H1 (cell line): Measurements from ENCODE around the gene UIMC1. TPM values are rescaled to one million over a fixed set of nuclear protein-coding genes. Genes with fewer than 3 reads are reported as not detected.

Experiments used
- ASH2L ChIP-seq: fragments of 200-600, 300-600 bp; sonication (generic); IDR thresholded peaks from one replicate; pipeline ENCODE4 v1.7.1; 2017; ENCODE audit warnings: low read length
- NANOG ChIP-seq: IDR thresholded peaks from 2 replicates; pipeline ENCODE4 v1.6.1; 2011; ENCODE audit warnings: low read length, low read depth, mild to moderate bottlenecking, inconsistent platforms; ENCODE audit not compliant: insufficient read depth, poor library complexity, severe bottlenecking
- PHF8 ChIP-seq: fragments of 200-600 bp; sonication (generic); conservative IDR thresholded peaks from 2 replicates; pipeline ENCODE4 v1.7.1; 2012; ENCODE audit warnings: low read depth, mild to moderate bottlenecking, inconsistent platforms, low read length, moderate library complexity
- ZNF274 ChIP-seq: IDR thresholded peaks from 2 replicates; pipeline ENCODE4 v1.7.0; 2012; ENCODE audit warnings: low read length, borderline replicate concordance; ENCODE audit errors: extremely low read depth
- polyA plus RNA-seq, 7 experiments: library from polyadenylated mRNA; depleted of rRNA in 3 of 7; stranded (reverse) in 5 of 7; unstranded in 2 of 7; fragments of >200 nt in 5 of 7; fragments of 200-250 nt in 2 of 7; gene quantifications; 1 replicate in 5 of 7; 2 replicates in 1 of 7; 4 replicates in 1 of 7; pipeline versions ENCODE4 v1.2.1 to v1.2.3, GENCODE V29; 2011 to 2013; ENCODE audit warnings: missing spikeins in 2 of 7, mixed read lengths in 2 of 7
- total RNA-seq: library from RNA; stranded (reverse); fragmentation: NEBNext Ultra II Directional; extraction: Animal tissue kit (Norgen Biotek cat#: 25700); gene quantifications from 2 replicates; pipeline ENCODE4 v1.2.1, GENCODE V29; 2021
- TF ChIP-seq, protein P1 (sequence below), 3 experiments: IDR thresholded peaks; 1 replicate in 2 of 3; 2 replicates in 1 of 3; pipeline versions ENCODE4 v1.5.1 to v1.6.1; 2011; ENCODE audit warnings: low read length in 3 of 3, mild to moderate bottlenecking in 3 of 3, inconsistent platforms in 2 of 3, low read depth in 1 of 3, moderate library complexity in 1 of 3; ENCODE audit not compliant: insufficient read depth in 1 of 3; ENCODE audit errors: control extremely low read depth in 1 of 3
- TF ChIP-seq, protein P2 (sequence below): fragments of 300-600 bp; sonication (generic); IDR thresholded peaks from 2 replicates; pipeline ENCODE4 v1.7.1; 2012; ENCODE audit warnings: low read length, moderate library complexity, mild to moderate bottlenecking, inconsistent platforms; ENCODE audit not compliant: insufficient replicate concordance

Gene UIMC1
- total and polyA plus RNA-seq, 2 of the 8 experiments (the other 6 are each of a cell fraction or from before 2014, with no cell fraction given), result 12.8 to 43.7 TPM

DNA sequence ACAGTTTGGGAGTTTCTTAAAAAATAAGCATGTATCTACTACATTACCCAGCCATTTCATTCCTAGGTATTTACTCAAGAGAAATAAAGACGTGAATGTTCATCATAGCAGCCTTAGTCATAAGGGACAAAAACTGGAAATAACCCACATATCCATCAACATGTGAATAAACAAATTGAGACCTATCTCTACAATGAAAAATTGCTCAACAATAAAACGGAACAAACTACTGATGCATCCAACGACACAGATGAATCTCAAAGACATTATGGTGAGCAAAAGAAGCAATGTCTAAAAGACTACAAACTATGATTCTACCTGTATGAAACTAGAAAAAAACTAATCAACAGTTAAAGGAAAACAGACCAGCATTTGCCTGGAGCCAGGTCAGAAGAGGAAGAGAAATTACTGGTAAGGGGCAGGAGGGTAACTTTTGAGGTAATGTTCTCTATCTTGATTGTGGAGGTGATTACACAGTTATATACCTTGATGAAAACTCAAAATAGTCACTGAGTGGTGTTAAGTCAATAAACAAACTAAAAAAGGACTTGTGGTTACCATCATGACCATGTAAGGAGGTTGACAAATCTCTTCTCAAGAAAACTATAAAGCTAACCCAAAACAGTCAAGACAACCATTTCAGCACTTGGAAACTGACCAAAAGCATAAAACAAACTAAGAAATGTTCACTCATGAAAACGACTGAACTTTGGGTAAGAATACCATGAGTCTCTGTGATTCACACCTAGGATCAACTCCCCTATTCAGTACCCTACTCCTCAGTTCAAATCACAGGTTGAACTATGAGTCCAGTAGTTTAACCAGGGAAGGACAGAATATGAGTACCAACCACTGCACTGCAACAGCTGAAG lies 10.4 kb downstream of the UIMC1 start (continued):
- TF ChIP-seq ASH2L (no peak), ZNF274 (no peak), PHF8 (no peak), NANOG (no peak)
- TF ChIP-seq, protein P1, sequence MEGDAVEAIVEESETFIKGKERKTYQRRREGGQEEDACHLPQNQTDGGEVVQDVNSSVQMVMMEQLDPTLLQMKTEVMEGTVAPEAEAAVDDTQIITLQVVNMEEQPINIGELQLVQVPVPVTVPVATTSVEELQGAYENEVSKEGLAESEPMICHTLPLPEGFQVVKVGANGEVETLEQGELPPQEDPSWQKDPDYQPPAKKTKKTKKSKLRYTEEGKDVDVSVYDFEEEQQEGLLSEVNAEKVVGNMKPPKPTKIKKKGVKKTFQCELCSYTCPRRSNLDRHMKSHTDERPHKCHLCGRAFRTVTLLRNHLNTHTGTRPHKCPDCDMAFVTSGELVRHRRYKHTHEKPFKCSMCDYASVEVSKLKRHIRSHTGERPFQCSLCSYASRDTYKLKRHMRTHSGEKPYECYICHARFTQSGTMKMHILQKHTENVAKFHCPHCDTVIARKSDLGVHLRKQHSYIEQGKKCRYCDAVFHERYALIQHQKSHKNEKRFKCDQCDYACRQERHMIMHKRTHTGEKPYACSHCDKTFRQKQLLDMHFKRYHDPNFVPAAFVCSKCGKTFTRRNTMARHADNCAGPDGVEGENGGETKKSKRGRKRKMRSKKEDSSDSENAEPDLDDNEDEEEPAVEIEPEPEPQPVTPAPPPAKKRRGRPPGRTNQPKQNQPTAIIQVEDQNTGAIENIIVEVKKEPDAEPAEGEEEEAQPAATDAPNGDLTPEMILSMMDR (IDR thresholded peaks at IDR 0.05; ENCODE audit: control extremely low read depth in 1 of 3, insufficient read depth in 1 of 3, low read depth in 1 of 3, low read length in 3 of 3), result no peak
- TF ChIP-seq, protein P2, sequence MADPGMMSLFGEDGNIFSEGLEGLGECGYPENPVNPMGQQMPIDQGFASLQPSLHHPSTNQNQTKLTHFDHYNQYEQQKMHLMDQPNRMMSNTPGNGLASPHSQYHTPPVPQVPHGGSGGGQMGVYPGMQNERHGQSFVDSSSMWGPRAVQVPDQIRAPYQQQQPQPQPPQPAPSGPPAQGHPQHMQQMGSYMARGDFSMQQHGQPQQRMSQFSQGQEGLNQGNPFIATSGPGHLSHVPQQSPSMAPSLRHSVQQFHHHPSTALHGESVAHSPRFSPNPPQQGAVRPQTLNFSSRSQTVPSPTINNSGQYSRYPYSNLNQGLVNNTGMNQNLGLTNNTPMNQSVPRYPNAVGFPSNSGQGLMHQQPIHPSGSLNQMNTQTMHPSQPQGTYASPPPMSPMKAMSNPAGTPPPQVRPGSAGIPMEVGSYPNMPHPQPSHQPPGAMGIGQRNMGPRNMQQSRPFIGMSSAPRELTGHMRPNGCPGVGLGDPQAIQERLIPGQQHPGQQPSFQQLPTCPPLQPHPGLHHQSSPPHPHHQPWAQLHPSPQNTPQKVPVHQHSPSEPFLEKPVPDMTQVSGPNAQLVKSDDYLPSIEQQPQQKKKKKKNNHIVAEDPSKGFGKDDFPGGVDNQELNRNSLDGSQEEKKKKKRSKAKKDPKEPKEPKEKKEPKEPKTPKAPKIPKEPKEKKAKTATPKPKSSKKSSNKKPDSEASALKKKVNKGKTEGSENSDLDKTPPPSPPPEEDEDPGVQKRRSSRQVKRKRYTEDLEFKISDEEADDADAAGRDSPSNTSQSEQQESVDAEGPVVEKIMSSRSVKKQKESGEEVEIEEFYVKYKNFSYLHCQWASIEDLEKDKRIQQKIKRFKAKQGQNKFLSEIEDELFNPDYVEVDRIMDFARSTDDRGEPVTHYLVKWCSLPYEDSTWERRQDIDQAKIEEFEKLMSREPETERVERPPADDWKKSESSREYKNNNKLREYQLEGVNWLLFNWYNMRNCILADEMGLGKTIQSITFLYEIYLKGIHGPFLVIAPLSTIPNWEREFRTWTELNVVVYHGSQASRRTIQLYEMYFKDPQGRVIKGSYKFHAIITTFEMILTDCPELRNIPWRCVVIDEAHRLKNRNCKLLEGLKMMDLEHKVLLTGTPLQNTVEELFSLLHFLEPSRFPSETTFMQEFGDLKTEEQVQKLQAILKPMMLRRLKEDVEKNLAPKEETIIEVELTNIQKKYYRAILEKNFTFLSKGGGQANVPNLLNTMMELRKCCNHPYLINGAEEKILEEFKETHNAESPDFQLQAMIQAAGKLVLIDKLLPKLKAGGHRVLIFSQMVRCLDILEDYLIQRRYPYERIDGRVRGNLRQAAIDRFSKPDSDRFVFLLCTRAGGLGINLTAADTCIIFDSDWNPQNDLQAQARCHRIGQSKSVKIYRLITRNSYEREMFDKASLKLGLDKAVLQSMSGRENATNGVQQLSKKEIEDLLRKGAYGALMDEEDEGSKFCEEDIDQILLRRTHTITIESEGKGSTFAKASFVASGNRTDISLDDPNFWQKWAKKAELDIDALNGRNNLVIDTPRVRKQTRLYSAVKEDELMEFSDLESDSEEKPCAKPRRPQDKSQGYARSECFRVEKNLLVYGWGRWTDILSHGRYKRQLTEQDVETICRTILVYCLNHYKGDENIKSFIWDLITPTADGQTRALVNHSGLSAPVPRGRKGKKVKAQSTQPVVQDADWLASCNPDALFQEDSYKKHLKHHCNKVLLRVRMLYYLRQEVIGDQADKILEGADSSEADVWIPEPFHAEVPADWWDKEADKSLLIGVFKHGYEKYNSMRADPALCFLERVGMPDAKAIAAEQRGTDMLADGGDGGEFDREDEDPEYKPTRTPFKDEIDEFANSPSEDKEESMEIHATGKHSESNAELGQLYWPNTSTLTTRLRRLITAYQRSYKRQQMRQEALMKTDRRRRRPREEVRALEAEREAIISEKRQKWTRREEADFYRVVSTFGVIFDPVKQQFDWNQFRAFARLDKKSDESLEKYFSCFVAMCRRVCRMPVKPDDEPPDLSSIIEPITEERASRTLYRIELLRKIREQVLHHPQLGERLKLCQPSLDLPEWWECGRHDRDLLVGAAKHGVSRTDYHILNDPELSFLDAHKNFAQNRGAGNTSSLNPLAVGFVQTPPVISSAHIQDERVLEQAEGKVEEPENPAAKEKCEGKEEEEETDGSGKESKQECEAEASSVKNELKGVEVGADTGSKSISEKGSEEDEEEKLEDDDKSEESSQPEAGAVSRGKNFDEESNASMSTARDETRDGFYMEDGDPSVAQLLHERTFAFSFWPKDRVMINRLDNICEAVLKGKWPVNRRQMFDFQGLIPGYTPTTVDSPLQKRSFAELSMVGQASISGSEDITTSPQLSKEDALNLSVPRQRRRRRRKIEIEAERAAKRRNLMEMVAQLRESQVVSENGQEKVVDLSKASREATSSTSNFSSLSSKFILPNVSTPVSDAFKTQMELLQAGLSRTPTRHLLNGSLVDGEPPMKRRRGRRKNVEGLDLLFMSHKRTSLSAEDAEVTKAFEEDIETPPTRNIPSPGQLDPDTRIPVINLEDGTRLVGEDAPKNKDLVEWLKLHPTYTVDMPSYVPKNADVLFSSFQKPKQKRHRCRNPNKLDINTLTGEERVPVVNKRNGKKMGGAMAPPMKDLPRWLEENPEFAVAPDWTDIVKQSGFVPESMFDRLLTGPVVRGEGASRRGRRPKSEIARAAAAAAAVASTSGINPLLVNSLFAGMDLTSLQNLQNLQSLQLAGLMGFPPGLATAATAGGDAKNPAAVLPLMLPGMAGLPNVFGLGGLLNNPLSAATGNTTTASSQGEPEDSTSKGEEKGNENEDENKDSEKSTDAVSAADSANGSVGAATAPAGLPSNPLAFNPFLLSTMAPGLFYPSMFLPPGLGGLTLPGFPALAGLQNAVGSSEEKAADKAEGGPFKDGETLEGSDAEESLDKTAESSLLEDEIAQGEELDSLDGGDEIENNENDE, result no peak
